Pulmonary artery endothelial cell (primary cell): ENCODE measurements around the gene BAIAP2. TPM values are rescaled to one million over a fixed set of nuclear protein-coding genes. Genes with fewer than 3 reads are reported as not detected.

Source experiments
- DNase-seq: peaks from one replicate; pipeline ENCODE4 v3.0.0-alpha.2; 2011; ENCODE audit warnings: low read depth, low spot score
- total RNA-seq: library from RNA; depleted of rRNA; stranded (reverse); fragments of >200 nt; gene quantifications from 2 replicates; pipeline ENCODE4 v1.2.3, GENCODE V29; 2014

The BAIAP2 gene
- total RNA-seq, 1 donor from 2014 or later = 8.0 TPM

DNA sequence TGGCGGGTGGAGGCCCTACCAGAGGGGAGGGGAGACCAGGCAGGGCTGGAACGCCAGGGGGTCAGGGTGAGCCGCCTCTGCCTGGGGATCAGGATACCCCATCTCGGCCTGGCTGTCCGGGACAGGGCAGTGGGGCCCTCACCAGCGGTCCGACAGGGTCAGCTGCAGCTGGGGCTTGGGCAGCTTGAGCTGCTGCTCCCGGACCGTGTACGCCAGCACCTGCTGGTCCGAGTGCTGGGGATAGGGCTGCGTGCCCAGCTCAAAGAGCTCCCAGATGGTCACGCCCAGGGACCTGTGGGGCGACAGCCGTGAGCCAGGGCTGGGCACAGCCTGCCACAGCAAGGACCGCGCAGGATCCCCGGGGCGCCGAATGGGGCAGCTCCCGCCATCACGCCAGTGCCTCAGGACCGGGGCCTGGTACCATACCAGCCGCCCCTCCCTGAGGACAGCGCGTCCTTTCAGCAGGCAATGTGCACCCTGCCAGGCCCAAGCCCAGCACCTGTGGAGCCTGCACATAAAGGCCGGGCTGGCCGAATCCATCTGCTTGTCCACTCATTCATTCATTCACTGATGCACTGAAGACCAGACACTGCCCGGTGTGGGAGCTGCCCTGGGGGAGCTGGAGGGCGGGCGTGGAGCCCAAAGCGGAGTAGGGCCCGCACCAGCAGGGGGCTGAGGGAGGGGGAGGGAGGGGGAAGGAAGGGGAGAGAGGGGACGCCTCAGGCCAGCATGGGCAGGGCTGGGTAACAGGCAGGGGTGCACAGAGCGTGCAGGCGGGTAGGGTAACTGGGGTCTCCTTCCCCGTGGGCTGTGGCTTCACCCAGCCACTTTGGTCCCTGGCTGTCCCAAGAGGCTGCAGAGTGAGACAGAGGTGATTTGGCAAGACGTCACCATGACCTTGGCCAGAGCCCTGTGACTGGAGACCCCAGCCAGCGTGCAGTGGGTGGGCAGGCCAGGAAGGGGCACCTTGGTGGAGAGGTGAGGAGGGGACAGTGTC, 88.4 kb downstream of the BAIAP2 start:
- no peak for DNase-seq

DNA sequence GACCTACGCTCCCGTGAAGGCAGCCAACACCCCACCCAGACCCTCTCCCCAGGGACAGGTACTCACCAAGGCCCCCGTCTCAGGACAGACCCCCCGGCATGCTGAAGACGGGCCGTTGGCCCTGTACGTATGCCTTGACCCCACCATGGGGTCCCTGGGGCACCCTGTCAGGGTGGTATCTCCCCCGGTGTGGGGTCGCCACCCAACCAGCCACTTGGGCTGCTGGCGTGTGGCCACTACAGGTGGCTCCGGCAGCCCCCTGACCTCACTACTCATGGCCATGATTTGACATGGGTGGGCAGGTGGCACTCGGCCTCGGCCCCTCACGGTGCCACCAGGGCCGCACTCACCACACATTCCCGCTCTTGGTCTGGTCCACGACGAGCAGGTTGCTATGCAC, 89.4 kb downstream of the BAIAP2 start:
- no peak for DNase-seq

DNA sequence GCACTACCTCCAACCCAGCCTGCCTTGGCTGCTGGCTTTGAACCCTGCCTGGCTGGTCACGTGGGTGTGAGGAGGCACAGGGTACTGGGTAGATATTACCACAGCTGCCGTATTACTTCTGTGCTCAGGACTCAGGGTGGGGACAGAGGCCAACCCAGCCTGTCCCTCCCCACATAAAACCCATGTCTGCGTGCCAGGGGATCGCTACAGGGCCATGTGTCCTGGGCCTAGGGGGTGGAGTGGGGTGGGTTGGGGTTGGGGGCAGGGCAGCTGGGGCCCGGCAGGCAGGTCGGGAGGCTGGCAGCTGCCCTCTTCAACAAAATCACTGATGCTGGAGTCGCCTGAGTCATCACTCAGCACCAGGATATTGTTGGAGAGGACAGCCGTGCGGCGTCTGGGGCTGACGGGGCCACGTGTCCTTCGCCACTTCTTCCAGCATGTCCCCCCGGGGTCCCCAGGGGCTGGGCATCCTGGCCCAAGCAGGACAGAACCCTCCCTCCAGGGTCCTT, 90.7 kb downstream of the BAIAP2 start:
- DNase-seq = no peak

DNA sequence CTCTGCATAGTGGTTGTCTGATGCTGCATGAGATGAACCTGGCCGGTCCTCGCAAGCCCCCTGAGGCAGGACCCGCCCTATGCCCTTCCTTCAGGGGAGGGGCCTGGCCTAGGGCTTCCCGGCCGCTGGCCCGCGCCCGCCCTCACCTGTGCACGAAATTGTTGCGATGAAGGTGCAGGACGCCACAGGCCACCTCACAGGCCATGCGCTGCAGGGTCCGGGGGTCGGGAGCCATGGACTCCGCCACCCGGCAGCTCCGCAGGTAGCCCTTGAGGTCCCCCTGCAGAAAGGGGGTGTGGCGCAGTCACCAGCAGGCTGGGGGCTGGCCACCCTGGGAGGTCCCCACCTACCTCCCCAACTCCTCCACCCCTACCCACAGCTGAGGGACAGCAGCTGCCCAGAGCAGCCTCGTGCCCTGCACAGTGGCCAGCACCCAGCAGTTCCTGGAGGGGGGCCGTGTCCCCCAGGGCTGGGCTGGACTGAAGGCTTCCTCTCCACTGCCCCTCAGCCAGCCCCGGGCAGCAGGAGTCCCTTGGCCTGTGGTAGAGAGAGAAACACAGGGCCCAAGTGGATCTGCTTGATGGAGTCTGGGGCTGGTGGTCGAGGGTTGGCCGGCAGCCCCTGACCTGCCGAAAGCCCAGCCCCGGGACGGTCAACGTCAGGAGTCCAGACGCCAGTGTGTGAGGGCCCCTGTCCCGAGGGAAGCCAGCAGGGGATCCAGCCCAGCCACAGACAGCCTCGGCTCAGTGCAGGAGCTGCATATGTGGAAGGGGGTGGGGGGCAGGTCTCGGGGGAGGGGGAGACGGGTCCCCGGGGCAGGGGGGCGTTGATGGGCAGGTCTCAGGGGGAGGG, 91.6 kb downstream of the BAIAP2 start:
- no peak for DNase-seq

DNA sequence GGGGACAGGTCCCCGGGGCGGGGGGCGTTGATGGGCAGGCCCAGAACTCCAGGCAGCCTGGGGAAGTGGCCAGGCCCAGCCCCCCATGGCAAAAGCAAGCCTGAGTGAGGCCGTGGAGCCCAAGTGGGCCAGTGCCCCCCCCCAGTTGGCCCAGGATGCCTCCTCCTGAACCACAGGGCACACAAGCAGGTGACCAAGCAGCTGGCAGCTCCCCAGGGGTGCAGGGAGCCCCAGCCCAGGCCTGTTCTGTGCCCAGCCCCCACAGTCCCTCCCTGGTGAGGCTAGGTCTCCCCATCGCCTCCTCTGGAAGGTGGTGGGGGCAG, 92.1 kb downstream of the BAIAP2 start:
- DNase-seq = no peak

DNA sequence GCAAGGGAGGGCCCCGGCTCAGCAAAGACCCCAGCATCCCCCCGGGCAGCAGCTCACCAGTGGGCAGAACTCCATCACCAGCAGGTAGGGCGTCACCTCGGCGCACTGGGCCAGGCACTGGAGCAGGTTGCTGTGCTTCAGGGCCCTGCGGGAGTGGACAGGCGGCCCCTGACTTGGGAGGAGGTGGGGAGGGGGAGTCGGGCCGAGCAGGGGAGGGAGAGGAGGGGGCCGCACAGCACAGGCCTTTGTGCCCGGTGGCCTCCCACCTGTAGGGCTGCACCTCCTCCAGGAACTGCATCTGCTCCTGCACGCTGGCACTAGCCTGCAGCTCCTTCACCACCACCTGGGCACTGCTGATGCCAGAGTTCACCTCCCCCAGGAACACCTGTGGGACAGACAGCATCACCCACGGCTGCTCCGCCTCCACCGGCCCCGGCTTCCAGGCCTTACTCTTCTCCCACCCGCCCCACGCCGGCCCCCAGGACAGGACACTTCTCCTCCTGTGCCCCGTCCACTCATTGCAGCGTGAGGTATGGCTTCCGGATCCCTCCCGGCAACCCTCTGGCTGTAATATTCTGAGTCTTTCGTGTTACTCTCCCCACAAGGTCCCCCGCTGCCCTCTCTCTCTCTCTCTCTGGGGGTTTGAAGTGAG, 92.7 kb downstream of the BAIAP2 start:
- DNase-seq = no peak

DNA sequence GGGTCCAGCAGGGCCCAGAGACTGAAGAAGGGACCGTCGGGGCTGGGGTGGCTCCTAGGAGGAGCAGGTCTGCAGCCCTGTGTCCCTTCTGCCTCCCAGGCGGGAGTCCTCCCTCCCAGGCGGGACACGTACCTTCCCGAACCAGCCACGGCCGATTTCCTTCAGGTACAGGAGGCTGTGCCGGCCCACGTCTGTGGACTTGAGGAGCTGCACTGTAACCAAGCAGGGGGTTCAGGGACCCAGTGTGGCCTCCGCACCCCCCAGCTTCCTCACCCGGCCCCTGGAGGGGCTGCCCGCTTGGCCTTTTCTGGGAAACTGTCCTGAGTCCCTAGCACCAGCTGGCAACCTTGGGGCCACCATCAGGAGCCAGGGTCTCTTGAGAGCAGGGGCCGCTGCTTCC, 93.4 kb downstream of the BAIAP2 start:
- DNase-seq = no peak

DNA sequence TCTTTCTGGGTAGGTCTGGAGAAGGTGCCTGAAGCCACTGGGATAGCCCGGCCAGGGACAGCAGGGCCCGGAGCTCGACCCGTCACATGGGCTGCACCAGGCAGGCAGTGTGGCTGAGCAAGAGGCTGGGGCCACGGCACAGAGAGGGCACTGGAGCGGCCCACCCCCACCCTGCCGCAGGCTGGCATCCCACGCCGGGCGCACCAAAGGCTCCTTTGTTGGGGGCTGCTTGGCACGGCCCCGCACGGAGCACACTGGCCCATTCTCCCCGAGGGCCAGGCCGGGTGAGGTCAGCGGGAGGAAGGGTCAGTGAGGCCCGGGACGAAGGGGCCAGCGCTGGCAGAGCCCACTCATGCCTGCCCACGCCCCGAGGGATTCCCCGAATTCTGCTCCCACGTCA, 93.8 kb downstream of the BAIAP2 start:
- no peak for DNase-seq

DNA sequence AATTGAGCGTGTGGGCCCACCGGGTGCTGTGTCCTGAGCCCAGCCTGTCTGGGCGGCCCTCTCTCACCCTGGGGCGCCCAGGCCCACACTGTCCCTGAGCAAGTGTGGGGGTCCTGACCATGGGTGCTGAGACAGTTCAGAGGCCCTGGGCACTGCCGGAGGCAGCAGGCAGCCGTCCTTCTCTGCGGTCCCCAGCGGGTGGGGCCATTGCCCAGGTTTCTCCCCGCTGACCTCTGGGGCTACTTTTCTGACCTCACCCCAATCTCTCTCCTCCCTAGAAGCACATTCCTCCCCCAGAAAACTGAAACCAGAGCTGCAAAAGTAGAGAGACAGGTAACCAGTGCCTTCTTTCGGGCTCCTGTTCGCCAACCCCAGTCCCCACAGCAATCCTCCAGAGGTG, 94.3 kb downstream of the BAIAP2 start:
- no peak for DNase-seq

DNA sequence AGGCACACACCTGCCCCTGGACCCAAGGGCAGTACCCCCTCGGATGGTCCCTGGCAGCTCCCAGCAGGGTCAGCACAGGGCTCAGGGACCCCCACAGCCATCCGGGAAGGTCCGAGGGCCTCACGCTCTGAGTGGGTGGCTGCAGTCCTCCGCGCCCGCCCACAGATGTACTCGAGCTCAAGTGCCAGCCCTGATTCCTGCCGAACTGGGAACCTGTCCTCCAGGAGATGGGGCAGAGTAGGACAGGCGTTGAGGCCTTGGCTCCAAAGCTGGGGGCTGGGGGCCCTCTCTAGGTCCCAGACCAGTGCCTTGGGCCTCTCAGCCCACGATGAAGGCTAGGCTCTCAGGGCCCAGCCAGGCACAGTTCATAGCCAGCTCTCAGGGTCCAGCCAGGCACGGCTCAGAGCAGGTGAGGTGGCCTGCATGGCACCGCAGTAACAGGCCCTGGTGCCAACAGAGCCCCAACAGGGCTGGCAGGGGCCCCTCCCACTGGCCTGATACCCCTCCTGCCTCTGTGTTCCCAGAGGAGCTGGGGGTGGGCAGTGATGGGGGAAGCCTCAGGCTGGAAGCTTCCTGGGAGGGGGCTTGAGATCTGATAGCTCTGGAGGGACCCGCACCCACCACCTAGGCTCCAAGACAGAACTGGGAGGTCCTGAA, 94.9 kb downstream of the BAIAP2 start:
- no peak for DNase-seq

DNA sequence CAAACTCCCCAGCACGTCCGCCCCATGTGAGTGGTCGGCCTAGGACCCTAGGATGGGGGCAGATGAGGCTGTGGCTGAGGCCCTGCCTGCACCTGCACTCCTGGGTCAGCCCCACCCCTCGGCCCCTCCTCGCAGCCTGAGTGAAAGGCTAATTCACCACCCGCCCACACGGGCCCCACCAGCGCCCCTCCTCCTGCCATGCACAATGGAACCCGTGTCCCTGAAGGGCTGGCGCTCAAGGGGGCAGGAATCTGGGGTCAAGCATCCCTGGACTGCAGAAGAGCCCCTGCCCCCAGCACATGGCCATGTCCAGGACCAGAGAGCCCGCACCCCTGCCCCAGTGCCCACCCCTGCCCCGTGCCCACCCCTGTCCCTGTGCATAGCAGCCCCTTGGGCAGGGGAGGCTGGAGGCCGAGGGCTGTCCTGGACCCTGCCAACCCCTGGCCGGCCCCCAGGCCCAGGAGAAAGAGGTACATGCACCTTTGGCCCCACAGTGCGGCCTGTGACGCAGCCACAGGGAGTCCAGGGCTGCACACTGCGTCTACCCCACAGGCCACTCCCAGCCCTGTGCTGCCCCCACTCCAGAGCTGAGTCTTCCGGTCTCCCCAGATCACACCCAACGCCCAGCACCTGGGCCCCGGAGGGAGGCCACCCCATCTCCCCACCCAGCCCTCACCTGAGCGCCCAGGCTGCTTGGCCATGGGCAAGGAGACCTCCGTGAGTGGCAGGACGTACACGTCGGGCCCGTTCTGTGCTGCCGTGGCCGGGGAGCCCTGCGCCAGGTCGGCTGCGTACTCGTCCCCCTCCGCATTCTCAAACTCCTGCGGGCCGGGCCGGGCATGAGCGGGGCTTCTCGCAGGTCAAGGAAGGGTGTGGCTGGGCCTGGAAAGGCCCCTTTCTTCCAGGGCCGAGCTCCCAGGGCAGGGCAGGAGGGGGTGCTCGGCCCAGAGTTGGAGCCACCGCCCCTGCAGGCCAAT, 95.7 kb downstream of the BAIAP2 start:
- no peak for DNase-seq

DNA sequence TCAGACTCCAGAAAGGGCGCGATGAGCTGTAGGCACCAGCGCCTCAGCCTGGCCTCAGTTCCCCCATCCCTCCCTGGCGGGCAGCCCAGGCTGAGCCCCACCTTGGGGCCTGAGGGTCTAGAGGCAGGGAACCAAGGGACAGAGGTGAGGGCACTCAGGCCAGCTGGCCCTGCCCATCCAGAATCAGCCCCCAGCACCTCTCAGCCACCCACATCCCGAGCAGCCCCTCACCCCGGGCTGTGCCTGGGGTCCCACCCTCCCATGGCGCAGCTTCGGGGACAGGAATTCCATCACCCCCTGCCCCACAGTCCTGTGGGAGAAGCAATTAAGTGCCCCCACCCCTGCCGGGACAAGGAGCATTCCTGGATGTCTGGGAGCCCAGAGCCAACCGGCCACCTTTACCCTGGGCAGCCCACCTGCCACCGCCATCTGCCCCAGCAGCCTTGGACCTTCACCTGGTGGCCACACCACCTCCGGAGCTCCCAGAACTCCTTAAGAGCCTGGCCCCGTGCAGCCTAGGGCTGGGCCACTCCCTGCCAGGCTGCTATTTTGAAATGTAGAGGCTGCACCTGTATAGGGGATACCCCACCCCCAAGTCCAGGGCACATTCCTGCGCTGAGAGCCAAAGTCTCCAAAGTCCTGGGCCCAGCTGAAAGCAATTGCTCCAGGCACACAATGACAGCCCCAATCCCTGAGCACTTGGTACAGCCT, 96.7 kb downstream of the BAIAP2 start:
- DNase-seq = no peak

DNA sequence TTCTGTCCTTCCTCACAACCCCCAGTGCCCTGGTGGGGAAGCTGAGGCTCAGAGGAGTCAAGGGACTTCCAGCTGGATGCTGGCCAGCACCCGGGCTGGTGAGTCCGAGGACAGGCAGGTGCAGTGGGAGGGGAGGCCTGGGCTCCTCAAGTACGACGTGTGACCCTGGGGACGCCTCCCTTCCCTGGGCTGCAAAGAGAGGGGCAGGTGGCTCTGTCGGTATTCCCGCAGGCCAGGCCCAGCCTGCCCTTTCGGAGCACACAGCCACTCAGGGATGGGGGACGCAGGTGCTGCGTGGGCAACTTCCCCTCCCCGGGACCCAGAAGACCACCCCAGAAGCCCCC, 97.2 kb downstream of the BAIAP2 start:
- no peak for DNase-seq

DNA sequence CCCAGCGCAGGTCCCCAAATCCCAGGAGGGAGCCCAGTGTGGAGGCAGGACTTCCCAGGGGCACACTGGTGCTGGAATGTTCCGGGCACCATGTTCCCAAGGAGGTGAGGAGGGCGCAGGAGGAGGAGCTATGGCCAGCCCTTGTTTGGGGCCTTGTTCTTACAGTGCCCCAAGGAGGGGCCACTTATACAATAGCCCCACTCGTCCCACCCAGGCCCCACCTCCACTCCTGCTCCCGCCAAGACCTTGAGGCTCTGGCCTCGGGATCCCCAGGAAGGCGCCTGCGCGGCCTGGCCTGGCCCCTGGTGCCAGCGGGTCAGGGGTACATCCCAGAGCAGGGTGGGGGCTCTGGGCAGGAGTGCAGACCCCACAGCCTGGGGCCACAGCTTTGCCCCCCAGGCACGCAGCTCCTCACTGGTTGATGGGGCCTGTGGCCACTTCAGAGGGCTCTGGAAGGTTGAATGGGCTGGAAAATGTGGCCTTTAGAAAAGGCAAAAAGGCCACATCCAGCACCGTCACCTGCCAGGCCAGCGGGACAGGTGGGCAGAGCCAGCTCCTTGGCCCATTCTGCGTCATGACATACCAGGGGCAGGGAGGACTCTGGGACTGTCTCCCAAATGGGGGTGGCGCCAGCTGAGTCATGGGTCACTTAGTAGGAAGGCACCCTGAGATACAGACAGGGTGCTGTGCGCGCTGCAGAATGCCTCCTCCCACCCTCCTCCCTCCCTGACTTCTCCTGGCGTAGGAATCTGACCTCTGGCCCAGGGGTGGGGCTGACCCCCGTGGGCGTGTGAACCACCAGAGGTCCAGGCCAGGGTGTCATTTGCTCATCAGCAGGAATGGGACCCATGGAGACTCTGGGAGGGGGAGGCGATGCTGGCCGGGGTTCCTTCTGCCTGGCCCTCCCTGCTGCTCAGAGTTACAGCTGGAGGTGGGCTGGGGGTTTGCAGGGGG, 98.1 kb downstream of the BAIAP2 start:
- no peak for DNase-seq

DNA sequence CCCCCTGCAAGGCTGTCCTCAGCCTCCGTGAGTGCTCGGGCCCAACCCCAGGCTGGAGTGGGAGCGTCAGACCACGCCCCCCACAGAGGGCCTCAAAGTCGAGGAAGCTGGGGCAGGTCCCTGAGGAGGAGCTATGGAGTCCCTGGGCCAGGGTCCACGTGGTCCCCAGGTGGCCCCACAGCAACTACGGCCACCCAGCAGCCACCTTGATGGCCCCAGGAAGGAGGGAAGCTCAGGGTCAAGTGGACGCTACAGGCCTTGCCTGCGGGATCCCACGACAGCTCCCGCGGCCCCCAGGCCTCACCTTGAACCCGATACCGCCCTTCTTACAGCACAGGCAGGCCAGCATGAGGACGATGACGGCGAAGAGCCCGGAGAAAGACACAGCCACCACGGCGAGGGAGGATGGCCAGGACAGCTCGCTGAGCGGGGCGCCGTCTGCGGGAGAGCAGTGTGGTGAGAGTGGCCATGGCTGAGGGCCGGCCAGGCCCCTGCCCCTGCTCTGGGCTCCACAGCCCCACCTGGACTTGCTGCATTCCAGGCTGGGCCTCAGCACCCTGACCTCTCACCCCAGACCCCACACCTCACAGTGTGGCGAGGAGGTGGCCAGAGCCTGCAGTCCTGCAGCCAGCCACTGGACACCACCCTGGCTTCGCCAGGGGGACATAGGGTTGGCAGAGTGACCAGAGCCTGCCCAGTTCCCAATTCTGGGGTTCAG, 99.3 kb downstream of the BAIAP2 start:
- DNase-seq = no peak

DNA sequence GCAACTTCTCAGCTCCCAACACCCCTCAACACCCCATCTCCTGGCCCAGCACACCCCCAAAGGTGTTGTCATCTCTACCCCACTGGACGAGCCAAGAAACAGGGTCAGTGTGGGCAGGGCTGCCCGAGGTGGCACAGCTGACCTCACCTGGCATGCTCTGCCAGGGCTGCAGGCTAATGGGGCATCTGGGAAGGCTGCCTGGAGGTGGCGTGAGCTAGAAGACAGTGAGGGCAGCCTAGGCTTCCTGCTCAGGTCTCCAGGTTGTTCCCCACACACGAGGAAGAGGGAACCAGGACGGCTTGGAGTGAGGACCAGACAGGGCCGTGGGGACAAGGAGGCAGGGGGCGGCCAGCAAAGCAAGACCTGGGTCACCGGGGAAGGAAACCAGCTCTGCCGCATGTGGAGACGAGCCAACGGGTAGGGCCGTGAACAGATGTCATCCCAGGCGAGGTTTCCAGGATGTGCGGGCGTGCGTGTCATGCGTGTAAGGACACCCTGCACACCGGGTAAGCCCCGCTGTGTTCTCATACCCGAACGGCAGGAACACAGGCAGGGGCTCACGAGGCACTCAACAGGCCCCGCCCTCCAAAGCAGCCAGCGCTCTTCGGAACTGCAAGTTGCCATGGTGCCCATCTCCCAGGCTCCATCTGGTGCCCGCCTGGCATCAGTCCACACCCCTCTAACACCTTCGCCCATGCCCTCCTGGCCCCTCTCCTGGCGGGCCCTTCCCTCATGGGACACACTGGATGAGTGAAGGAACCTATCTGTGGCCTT, 100.7 kb downstream of the BAIAP2 start:
- DNase-seq = no peak

DNA sequence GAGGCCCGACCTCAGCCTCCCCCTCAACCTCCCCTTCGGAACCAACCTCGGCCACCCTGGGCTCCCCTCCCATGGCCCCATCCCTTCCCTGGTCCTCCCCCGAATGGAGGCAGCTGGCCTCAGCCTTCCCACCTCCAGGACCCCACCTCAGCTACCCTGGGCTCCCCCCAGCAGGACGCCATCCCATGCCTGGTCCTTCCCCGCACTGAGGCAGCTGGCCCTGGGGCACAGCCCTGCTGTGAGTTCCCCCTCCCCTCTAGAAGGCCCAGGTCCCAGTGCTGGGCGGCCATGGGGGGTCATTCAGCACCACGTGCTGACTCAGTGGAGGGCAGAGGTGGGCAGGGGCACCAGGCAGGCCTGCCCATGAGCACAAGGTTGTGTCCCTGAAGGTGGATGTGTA, 101.4 kb downstream of the BAIAP2 start:
- DNase-seq = no peak
